ENCODE measurements around the gene RNF212. TPM values are rescaled to one million over a fixed set of nuclear protein-coding genes. Genes with fewer than 3 reads are reported as not detected.
A peak's percentile ranks its signal among the peaks of the same experiment; 100 is the strongest.

RNF212 gene
- total RNA-seq, 1 experiment from 2014 or later = not detected

GRCh38 chr4:1090465-1091440 lies 22.6 kb downstream of the RNF212 start:
- DNase-seq (ENCODE audit: low read depth) = no peak

- no peak for DNase-seq (ENCODE audit: low read depth)
Measured at GRCh38 chr4:1090036-1090435, 23.3 kb downstream of the RNF212 start.

- DNase-seq (ENCODE audit: low read depth) = no peak
Measured at GRCh38 chr4:1087371-1087770, 26.0 kb downstream of the RNF212 start.

GRCh38 chr4:1086011-1086410 lies 27.4 kb downstream of the RNF212 start:
- no peak for DNase-seq (ENCODE audit: low read depth)

GRCh38 chr4:1085404-1085799 lies 28.0 kb downstream of the RNF212 start:
- no peak for DNase-seq (ENCODE audit: low read depth)

GRCh38 chr4:1084796-1085403 lies 28.5 kb downstream of the RNF212 start:
- no peak for DNase-seq (ENCODE audit: low read depth)

- DNase-seq (ENCODE audit: low read depth) = no peak
Measured at GRCh38 chr4:1084394-1084793, 29.0 kb downstream of the RNF212 start.

- peak; percentile 94 for DNase-seq (ENCODE audit: low read depth)
Measured at GRCh38 chr4:1082215-1083182, 30.9 kb downstream of the RNF212 start.

GRCh38 chr4:1081689-1082040 lies 31.7 kb downstream of the RNF212 start:
- DNase-seq (ENCODE audit: low read depth) = no peak

GRCh38 chr4:1080961-1081688 lies 32.2 kb downstream of the RNF212 start:
- DNase-seq (ENCODE audit: low read depth) = peak; percentile 68

- DNase-seq (ENCODE audit: low read depth) = no peak
Measured at GRCh38 chr4:1080432-1080831, 32.9 kb downstream of the RNF212 start.

GRCh38 chr4:1079711-1080265 lies 33.6 kb downstream of the RNF212 start:
- no peak for DNase-seq (ENCODE audit: low read depth)

- no peak for DNase-seq (ENCODE audit: low read depth)
Measured at GRCh38 chr4:1078490-1078889, 34.9 kb downstream of the RNF212 start.

GRCh38 chr4:1077711-1078477 lies 35.5 kb downstream of the RNF212 start:
- no peak for DNase-seq (ENCODE audit: low read depth)

GRCh38 chr4:1075809-1076699 lies 37.3 kb downstream of the RNF212 start:
- DNase-seq (ENCODE audit: low read depth) = no peak

- no peak for DNase-seq (ENCODE audit: low read depth)
Measured at GRCh38 chr4:1075225-1075624, 38.1 kb downstream of the RNF212 start.

GRCh38 chr4:1074077-1074476 lies 39.3 kb downstream of the RNF212 start:
- DNase-seq (ENCODE audit: low read depth) = no peak

- DNase-seq (ENCODE audit: low read depth) = peak; percentile 72
Measured at GRCh38 chr4:1072830-1073446, 40.4 kb downstream of the RNF212 start.

Data from HT1080 (cell line).